Cardiac fibroblast (primary cell): Measurements from ENCODE around the gene ZSCAN29.

Source experiments
- DNase-seq, 2 donors: peaks; one replicate each; pipeline versions ENCODE4 v3.0.0 to v3.0.0-alpha.2; 2010; ENCODE audit warnings: low read depth in 2 of 2
- H3K4me3 ChIP-seq, 2 donors: replicated peaks in 1 of 2; 1 replicate in 1 of 2; 2 replicates in 1 of 2; pipeline ENCODE4 v1.5.1; 2011; ENCODE audit warnings: low read depth in 2 of 2, low read length in 2 of 2, mild to moderate bottlenecking in 2 of 2, moderate library complexity in 1 of 2
- CTCF ChIP-seq: IDR thresholded peaks from one replicate; pipeline ENCODE4 v1.5.1; 2011; ENCODE audit warnings: low read depth, mild to moderate bottlenecking, low read length, inconsistent platforms

ZSCAN29 gene

GRCh38 chr15:43316016-43316970, 54.5 kb downstream of the ZSCAN29 start:
- peak; percentile 25 to 37 for DNase-seq
- no peak overlapping the region for H3K4me3 ChIP-seq
- no peak for TF ChIP-seq CTCF

GRCh38 chr15:43314171-43314570, 56.7 kb downstream of the ZSCAN29 start:
- TF ChIP-seq CTCF: no peak
- no peak overlapping the region for H3K4me3 ChIP-seq
- DNase-seq: peak in 1 of 2 donors; percentile 25

- DNase-seq: no peak
- TF ChIP-seq CTCF: no peak
- no peak overlapping the region for H3K4me3 ChIP-seq
Observed at GRCh38 chr15:43312378-43312777, 58.5 kb downstream of the ZSCAN29 start.
